AG09309 (cell line): Measurements from ENCODE around the gene DIS3L2.

ENCODE experiments used
- DNase-seq: peaks from one replicate; pipeline ENCODE4 v3.0.0-alpha.2; 2010; ENCODE audit warnings: low read depth
- H3K4me3 ChIP-seq: 2 replicates; pipeline ENCODE4 v1.5.1; 2011; ENCODE audit warnings: mild to moderate bottlenecking, low read depth, low read length, moderate library complexity; ENCODE audit not compliant: control insufficient read depth
- TF ChIP-seq, protein P1 (sequence below): IDR thresholded peaks from 2 replicates; pipeline ENCODE4 v1.5.1; 2011; ENCODE audit warnings: mild to moderate bottlenecking, low read depth, low read length, inconsistent platforms; ENCODE audit not compliant: insufficient read depth, control insufficient read depth; ENCODE audit errors: missing control alignments

DIS3L2 gene

DNA sequence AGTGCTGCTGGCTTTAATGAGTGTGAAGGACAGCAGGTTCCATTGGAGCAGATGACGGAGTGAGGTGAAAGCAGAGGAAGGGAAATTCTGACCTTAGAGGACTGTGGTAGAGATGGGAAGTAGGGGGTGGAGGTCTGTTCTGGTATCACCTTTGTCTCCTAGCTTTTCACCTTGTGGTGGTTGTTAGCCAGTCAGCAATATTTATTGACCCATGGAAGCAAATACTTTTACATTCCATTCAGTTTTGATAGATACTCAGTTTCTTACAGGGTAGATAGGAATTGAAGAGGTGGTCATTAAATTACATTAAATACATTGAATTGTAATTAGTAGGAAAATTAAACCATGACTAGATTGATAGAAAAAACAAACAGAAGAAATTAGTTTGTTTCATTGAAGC, 180.1 kb downstream of the DIS3L2 start:
- TF ChIP-seq, protein P1, sequence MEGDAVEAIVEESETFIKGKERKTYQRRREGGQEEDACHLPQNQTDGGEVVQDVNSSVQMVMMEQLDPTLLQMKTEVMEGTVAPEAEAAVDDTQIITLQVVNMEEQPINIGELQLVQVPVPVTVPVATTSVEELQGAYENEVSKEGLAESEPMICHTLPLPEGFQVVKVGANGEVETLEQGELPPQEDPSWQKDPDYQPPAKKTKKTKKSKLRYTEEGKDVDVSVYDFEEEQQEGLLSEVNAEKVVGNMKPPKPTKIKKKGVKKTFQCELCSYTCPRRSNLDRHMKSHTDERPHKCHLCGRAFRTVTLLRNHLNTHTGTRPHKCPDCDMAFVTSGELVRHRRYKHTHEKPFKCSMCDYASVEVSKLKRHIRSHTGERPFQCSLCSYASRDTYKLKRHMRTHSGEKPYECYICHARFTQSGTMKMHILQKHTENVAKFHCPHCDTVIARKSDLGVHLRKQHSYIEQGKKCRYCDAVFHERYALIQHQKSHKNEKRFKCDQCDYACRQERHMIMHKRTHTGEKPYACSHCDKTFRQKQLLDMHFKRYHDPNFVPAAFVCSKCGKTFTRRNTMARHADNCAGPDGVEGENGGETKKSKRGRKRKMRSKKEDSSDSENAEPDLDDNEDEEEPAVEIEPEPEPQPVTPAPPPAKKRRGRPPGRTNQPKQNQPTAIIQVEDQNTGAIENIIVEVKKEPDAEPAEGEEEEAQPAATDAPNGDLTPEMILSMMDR: no peak
- H3K4me3 ChIP-seq: no peak overlapping the region
- no peak for DNase-seq

DNA sequence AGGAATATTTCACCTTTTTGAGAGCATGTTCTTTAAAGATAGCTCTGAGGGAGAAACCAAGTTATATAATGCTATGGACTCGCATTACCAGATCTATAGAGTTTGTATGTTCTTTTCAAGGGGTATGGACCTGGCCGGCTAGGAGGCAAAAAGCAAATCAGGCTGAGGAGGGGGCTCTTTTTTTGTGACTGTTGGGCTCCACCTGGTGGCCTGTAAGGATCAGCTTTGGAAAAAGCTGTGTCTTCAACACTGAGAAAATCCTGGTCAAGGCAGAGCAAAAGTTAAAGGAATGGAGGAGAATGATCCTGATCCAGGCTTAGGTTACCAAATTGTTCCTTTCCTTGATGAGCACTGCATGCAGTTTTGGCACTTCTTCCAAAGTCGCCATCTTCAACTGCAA, 180.5 kb downstream of the DIS3L2 start:
- H3K4me3 ChIP-seq: no peak overlapping the region
- TF ChIP-seq, protein P1: peak; percentile 66
- no peak for DNase-seq

DNA sequence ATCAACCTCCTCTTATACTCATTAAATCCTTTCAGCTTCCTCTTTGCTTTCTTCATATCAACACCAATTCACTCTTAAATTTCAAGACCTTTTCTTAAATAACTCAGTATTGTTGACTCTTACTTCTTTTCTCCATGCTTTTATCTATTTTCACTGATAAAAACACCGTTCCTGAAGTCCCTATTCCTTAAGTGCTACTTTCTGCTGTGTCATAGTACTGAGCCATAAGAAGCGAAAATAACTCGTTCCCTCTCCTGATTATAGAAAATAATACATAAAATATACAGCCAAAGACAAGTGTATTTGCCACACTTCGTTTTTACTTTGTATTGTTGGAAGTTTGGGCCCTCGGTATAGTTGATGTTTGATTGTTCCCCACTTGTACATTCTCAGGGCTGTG, 181.0 kb downstream of the DIS3L2 start:
- TF ChIP-seq, protein P1: no peak
- no peak overlapping the region for H3K4me3 ChIP-seq
- no peak for DNase-seq

DNA sequence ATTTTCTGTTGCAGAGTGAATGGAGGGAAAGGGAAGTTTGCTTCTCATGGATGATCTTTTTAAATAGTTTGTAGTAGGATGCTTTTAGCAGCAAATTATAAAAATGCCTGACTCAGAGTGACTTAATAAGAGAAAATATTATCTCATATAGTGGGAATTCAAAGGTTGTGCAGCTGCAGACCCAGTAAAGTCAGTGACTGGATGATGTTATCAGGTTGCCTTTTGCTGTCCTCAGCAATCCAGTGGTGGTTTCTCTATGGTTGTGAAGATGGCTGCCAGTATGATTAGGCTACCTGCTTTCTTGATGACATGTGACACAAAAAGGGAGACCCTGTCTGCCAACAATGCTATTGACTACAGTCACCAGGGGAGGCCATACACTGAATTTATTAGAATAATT, 184.8 kb downstream of the DIS3L2 start:
- no peak overlapping the region for H3K4me3 ChIP-seq
- no peak for DNase-seq
- TF ChIP-seq, protein P1: no peak

DNA sequence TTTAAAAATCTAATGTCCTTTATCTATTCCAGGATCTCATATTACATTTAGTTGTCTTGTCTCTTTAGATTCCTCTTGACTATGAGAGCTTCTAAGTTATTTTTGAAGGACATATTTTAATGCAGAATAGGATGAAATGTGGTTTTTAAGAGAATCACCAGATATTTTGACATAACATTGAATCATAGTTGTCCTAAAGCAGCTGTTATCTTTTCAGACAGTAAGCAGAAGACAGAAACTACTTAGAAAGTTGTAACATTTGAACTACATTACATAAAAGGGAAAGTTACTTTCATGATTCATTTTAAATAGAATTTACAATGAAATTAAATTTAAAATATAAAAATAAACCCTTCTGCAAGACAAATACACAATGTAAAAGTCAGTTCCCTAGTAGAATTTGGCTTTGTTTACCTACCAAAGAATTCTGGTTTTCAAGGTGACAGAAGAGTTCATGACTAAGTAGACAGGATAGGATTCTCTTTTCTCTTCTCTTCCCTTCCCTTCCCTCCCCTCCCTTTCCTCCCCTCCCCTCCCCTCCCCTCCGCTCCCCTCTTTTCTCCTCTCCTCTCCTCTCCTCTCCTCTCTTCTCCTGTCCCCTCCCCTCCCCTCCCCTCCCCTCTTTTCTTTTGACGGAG, 186.0 kb downstream of the DIS3L2 start:
- TF ChIP-seq, protein P1: no peak
- DNase-seq: no peak
- H3K4me3 ChIP-seq: no peak overlapping the region

DNA sequence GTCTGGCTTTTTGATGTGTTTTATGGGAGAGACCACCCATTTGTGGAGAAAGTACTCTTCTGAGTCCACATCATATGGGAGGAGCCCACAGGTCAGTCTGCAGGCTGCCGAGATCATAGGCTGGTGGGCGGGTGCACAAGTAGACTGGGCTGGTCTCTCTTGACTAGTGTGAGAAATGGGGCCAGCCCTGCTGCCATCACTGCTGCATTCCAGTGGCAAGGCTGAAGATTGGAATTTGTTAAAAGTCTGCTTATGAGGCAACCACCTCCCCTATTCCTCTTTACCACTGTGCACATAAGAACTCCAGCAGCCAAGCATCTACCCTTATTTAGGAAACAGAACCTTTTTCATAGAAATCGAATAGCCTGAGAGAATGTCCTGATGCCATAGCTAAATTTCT, 200.7 kb downstream of the DIS3L2 start:
- no peak for DNase-seq
- H3K4me3 ChIP-seq: no peak overlapping the region
- TF ChIP-seq, protein P1: no peak
